ENCODE measurements around the gene PDE9A.

The PDE9A gene

DNA sequence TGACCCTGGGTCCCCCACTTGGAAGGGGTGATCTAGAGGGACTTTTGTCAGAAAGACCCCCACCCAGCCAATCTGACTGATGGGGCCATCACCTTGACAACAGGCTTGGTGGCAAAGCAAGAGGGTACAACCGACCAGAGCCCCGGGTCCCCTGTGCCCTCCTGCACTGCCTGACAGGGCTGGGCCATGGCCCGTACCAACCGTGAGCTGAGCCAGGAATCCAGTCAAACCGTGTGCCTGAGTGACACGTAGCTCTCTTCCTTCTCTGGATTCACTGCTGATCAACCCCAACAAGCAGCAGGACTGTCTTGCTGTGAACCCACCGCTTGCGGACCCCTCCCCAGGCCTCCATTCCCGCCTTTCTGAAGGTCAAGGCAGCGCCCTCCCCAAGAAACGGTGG is 27.0 kb downstream of the PDE9A start:
- Histone ChIP-seq H3K9ac (ENCODE audit: low read depth in 1 of 2, low read length in 2 of 2) (no peak overlapping the region), H3K9me3 (ENCODE audit: control insufficient read depth in 1 of 2, low read length in 2 of 2) (no peaks in the 10 kb centered on the region), H3K27me3 (ENCODE audit: control insufficient read depth in 1 of 2, insufficient read depth in 2 of 2, low read length in 2 of 2) (no peaks in the 10 kb centered on the region), H3K4me3 (ENCODE audit: low read depth in 1 of 2, low read length in 2 of 2) (no peak overlapping the region), H3K36me3 (ENCODE audit: control insufficient read depth in 1 of 2, insufficient read depth in 2 of 2, low read length in 2 of 2) (no peaks in the 10 kb centered on the region), H3K27ac (ENCODE audit: low read depth, low read length) (no peak overlapping the region), H3K4me1 (ENCODE audit: control insufficient read depth in 1 of 2, insufficient read depth in 2 of 2, low read length in 2 of 2) (no peaks in the 10 kb centered on the region)

DNA sequence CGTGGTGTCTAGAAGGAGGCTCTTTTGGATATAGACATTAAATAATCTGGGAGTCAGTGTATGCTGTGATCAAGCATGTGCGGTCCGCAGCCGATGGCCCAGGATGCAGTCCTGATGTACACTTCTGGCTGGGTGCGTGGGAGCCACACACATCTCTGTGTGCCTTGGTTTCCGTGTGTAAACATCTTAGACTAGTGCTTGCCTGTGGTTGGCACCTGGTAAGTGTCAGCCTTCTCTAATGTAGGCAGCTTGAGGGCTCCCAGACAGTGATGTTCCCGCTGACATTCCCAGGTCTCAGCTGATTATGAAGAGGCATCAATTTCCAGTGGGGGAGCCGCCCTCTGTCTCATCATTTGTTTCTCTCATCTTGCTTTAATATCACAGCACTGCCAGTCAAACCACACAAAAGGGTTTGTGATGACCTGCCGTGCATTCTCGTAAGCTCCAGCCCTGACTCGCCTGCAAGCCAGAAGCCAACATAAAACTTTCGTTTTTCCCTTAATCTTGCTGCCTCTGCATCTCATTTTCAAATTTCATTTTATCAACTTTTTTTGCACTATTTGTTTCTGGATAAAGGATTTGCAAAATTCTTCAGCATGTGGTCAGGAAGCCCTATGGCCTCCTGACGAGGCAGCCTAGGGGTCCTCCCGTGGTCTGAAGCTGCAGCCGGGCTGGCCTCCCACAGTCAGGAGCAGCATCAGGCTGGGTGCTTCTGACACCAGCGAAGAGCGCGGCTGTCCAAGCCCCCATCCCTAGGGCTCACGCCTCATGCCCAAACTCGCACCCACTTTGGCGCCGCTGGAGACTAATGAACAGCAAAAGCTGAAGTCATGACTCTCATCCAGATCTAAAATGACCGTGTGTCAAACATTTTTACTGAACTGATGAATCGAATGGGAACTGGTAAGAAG is 28.1 kb downstream of the PDE9A start:
- no peak overlapping the region for H3K9ac ChIP-seq (ENCODE audit: low read depth in 1 of 2, low read length in 2 of 2)
- no peaks in the 10 kb centered on the region for H3K36me3 ChIP-seq (ENCODE audit: control insufficient read depth in 1 of 2, insufficient read depth in 2 of 2, low read length in 2 of 2)
- H3K4me1 ChIP-seq (ENCODE audit: control insufficient read depth in 1 of 2, insufficient read depth in 2 of 2, low read length in 2 of 2), result no peaks in the 10 kb centered on the region
- no peak overlapping the region for H3K27ac ChIP-seq (ENCODE audit: low read depth, low read length)
- no peaks in the 10 kb centered on the region for H3K9me3 ChIP-seq (ENCODE audit: control insufficient read depth in 1 of 2, low read length in 2 of 2)
- no peak overlapping the region for H3K4me3 ChIP-seq (ENCODE audit: low read depth in 1 of 2, low read length in 2 of 2)
- H3K27me3 ChIP-seq (ENCODE audit: control insufficient read depth in 1 of 2, insufficient read depth in 2 of 2, low read length in 2 of 2), result no peaks in the 10 kb centered on the region

DNA sequence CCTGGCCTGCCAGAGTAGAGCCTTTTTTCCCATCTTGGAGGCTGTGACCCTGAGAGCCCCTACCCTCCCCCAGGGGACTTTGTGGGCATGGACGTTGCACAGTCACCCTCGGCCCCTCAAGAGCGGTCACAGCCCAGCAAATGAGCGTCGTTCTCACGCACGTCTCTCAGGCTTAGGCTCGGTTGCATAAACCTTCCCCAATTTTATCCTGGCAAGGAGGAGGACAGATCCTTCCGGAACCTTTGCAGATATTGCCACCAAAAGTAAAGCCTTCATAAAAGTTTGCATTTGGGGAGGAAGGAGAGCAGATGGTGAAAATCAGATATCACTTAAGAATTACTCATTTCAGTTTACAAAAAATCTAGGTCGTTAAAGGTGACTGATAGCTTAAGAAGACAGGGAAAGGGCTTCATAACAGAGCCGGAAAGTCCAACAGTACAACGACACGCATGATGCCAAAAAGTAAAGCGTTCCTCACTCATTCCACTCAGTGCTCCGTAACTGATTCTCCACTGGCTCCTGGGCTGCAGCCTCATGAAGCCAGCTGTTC is 29.3 kb downstream of the PDE9A start:
- no peak overlapping the region for H3K4me3 ChIP-seq (ENCODE audit: low read depth in 1 of 2, low read length in 2 of 2)
- H3K27ac ChIP-seq (ENCODE audit: low read depth, low read length), result no peak overlapping the region
- H3K36me3 ChIP-seq (ENCODE audit: control insufficient read depth in 1 of 2, insufficient read depth in 2 of 2, low read length in 2 of 2), result no peaks in the 10 kb centered on the region
- H3K27me3 ChIP-seq (ENCODE audit: control insufficient read depth in 1 of 2, insufficient read depth in 2 of 2, low read length in 2 of 2), result no peaks in the 10 kb centered on the region
- no peaks in the 10 kb centered on the region for H3K4me1 ChIP-seq (ENCODE audit: control insufficient read depth in 1 of 2, insufficient read depth in 2 of 2, low read length in 2 of 2)
- no peaks in the 10 kb centered on the region for H3K9me3 ChIP-seq (ENCODE audit: control insufficient read depth in 1 of 2, low read length in 2 of 2)
- no peak overlapping the region for H3K9ac ChIP-seq (ENCODE audit: low read depth in 1 of 2, low read length in 2 of 2)

DNA sequence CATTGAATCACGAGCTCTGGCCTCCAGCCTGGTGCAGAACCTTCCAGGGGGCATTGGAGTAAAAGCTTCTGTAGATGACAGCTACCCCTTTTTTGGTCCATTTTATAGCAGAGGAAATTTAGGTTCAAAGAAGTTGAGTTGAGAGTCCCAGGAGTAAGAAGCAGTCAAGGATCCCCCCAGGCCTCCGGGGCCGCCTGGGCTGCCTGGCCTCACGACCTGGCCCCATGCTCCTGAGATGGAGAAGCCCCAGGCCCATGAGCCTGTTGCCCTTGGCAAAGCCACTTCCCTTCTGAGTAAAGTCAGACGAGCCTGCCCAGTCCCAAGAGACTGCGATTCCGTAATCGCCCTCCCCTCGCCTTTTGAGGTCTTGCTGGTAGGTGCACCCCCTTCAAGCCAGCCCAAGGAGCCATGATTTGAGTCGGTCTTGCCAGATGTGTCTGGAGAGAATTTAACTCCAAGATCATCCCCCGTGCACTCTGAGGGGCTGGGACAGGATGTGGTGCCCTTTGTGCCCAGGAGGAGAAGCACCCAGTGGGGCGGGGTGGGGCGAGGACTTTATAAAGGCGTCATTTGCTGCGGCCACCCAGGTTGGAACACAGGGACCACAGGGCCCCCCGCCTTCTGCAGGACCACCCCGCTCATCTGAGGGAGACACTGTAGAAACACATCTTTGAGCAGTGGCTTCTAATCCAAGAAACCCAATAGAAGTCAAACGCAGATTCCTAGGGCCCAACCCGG is 30.1 kb downstream of the PDE9A start:
- Histone ChIP-seq H3K4me1 (ENCODE audit: control insufficient read depth in 1 of 2, insufficient read depth in 2 of 2, low read length in 2 of 2) (no peaks in the 10 kb centered on the region), H3K27ac (ENCODE audit: low read depth, low read length) (no peak overlapping the region), H3K27me3 (ENCODE audit: control insufficient read depth in 1 of 2, insufficient read depth in 2 of 2, low read length in 2 of 2) (no peaks in the 10 kb centered on the region), H3K36me3 (ENCODE audit: control insufficient read depth in 1 of 2, insufficient read depth in 2 of 2, low read length in 2 of 2) (no peaks in the 10 kb centered on the region), H3K9ac (ENCODE audit: low read depth in 1 of 2, low read length in 2 of 2) (no peak overlapping the region), H3K9me3 (ENCODE audit: control insufficient read depth in 1 of 2, low read length in 2 of 2) (no peaks in the 10 kb centered on the region), H3K4me3 (ENCODE audit: low read depth in 1 of 2, low read length in 2 of 2) (no peak overlapping the region)

DNA sequence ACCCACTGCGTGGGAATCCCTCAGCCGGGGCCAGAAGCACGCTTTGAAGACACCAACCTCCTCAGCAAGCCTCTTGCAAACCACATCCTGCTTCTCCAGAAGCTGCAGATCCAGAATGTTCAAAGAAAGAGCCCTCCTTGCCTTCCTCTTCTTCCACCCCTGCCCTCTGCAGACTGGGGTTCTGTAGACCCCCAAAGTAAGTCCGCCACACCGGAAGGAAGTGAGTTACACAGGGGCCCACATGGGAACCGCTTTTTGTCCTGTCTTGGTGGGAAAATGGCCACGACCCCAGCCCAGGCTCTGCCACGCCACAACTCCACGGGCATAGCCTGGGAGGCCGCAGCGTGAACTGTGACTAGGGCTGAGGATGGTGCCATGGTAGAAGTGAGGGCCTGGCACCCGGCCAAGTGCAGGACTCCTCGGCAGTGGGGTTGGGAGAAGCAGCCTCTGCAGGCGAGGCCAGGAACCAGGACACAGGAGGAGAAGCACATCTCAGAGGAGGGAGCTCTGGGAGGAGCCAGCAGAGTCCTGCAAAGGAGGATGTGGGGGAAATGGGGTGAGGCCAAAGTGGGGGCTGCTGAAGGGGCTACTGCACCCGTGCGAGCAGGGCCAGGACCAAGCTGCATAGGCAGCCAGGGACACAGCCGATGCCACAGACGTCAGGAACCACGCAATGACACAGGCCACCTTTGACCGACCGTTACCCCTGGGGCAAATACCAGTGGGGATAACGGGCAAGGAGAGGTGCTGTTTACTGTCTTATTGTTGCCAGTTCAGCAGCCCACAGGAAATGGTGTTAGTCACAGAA is 30.9 kb downstream of the PDE9A start:
- Histone ChIP-seq H3K27me3 (ENCODE audit: control insufficient read depth in 1 of 2, insufficient read depth in 2 of 2, low read length in 2 of 2) (no peaks in the 10 kb centered on the region), H3K27ac (ENCODE audit: low read depth, low read length) (no peak overlapping the region), H3K9ac (ENCODE audit: low read depth in 1 of 2, low read length in 2 of 2) (no peak overlapping the region), H3K4me3 (ENCODE audit: low read depth in 1 of 2, low read length in 2 of 2) (no peak overlapping the region), H3K9me3 (ENCODE audit: control insufficient read depth in 1 of 2, low read length in 2 of 2) (no peaks in the 10 kb centered on the region), H3K4me1 (ENCODE audit: control insufficient read depth in 1 of 2, insufficient read depth in 2 of 2, low read length in 2 of 2) (no peaks in the 10 kb centered on the region), H3K36me3 (ENCODE audit: control insufficient read depth in 1 of 2, insufficient read depth in 2 of 2, low read length in 2 of 2) (no peaks in the 10 kb centered on the region)

DNA sequence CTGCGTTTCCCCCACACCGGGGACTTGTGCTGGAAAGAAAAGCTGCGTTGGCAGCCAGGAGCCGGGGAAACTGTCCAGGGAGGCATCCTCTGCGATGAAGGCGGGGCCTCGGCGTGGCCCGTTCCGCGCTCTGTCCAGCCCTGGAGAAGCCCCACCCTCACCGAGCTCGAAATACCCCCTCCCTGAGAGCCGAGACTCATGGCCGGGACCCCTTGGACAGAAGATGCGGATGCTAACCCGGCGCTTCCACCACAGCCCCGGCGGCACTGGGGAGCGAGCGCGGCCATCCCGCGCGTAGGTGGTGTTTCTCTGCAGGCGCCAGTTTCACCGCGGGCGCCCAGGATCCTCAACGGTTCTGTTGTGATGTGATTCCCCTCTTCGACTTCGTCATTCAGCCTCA is 31.6 kb downstream of the PDE9A start:
- no peaks in the 10 kb centered on the region for H3K4me1 ChIP-seq (ENCODE audit: control insufficient read depth in 1 of 2, insufficient read depth in 2 of 2, low read length in 2 of 2)
- H3K36me3 ChIP-seq (ENCODE audit: control insufficient read depth in 1 of 2, insufficient read depth in 2 of 2, low read length in 2 of 2), result no peaks in the 10 kb centered on the region
- no peak overlapping the region for H3K9ac ChIP-seq (ENCODE audit: low read depth in 1 of 2, low read length in 2 of 2)
- no peaks in the 10 kb centered on the region for H3K9me3 ChIP-seq (ENCODE audit: control insufficient read depth in 1 of 2, low read length in 2 of 2)
- H3K27me3 ChIP-seq (ENCODE audit: control insufficient read depth in 1 of 2, insufficient read depth in 2 of 2, low read length in 2 of 2), result no peaks in the 10 kb centered on the region
- H3K27ac ChIP-seq (ENCODE audit: low read depth, low read length), result no peak overlapping the region
- no peak overlapping the region for H3K4me3 ChIP-seq (ENCODE audit: low read depth in 1 of 2, low read length in 2 of 2)

DNA sequence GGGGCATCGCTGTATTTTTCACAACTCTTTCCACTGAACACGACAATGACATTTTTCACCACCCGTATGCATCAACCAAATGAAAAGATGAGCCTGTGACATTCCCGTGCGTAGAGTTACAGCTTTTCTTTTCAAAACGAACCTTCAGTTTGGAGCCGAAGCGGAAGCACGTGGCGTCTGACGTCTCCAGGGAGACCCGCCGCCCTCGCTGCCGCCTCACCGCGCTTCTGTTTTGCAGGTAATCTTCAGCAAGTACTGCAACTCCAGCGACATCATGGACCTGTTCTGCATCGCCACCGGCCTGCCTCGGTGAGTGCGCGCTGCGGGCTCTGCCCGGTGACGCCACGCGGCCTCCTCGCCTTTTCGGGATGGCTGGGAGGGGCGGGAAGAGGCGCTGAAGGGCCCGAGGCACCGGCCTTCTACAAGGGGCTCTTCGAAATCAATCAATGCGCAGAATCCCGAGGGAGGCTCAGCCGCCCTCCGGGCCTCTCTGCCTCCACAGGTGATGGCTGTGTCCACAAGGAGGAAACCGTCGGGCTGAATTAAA is 32.6 kb downstream of the PDE9A start:
- no peaks in the 10 kb centered on the region for H3K9me3 ChIP-seq (ENCODE audit: control insufficient read depth in 1 of 2, low read length in 2 of 2)
- no peaks in the 10 kb centered on the region for H3K27me3 ChIP-seq (ENCODE audit: control insufficient read depth in 1 of 2, insufficient read depth in 2 of 2, low read length in 2 of 2)
- no peaks in the 10 kb centered on the region for H3K36me3 ChIP-seq (ENCODE audit: control insufficient read depth in 1 of 2, insufficient read depth in 2 of 2, low read length in 2 of 2)
- H3K4me3 ChIP-seq (ENCODE audit: low read depth in 1 of 2, low read length in 2 of 2), result no peak overlapping the region
- no peak overlapping the region for H3K27ac ChIP-seq (ENCODE audit: low read depth, low read length)
- H3K4me1 ChIP-seq (ENCODE audit: control insufficient read depth in 1 of 2, insufficient read depth in 2 of 2, low read length in 2 of 2), result no peaks in the 10 kb centered on the region
- no peak overlapping the region for H3K9ac ChIP-seq (ENCODE audit: low read depth in 1 of 2, low read length in 2 of 2)

DNA sequence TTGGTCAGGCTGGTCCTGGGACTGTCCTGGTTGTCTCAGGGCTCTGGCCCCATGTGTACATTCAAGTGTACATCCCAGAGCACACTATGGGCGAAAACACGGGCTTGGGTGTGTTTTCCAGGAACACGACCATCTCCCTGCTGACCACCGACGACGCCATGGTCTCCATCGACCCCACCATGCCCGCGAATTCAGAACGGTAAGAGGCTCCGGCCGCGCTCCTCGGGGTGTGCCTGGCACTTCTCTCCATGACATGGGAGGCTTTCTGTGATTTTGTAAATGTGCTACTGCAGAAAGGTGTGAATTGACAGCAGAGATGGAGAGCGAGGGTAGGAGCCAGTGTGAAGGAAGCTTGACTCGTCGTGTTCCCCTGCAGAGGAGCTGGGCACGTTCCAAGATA is 34.4 kb downstream of the PDE9A start:
- H3K27ac ChIP-seq (ENCODE audit: low read depth, low read length), result no peak overlapping the region
- no peaks in the 10 kb centered on the region for H3K9me3 ChIP-seq (ENCODE audit: control insufficient read depth in 1 of 2, low read length in 2 of 2)
- H3K36me3 ChIP-seq (ENCODE audit: control insufficient read depth in 1 of 2, insufficient read depth in 2 of 2, low read length in 2 of 2), result no peaks in the 10 kb centered on the region

DNA sequence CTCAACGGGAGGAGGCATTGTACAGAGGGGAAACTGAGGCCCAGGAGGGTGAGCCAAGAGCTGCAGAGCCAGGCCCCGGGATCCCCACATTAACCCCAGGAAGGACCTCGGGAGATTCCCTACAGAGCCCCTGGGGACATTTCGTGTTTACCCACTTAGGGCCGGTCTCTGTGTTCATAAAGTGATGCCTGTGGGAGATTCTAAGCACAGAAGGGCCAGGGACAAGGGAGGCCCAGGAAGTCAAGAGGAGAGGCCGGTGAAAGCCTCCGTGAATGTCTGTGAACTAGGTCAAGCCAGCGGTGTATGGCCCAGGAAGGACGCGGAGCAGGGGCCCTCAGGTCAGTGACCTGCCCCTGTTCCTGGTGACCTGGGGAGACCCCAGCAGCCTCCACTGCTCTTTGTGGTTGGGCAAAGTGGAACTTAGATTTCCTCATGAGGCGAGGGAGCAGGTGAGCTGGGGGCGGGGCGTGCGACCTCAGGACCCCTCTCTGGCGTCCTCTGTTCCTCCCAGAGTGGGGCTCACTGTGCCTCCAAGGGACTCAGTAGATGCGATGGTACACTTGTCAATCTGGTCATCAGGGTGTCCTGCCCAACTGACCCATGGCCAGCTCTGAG is 34.9 kb downstream of the PDE9A start:
- Histone ChIP-seq H3K36me3 (ENCODE audit: control insufficient read depth in 1 of 2, insufficient read depth in 2 of 2, low read length in 2 of 2) (no peaks in the 10 kb centered on the region), H3K4me1 (ENCODE audit: control insufficient read depth in 1 of 2, insufficient read depth in 2 of 2, low read length in 2 of 2) (no peaks in the 10 kb centered on the region), H3K9ac (ENCODE audit: low read depth in 1 of 2, low read length in 2 of 2) (no peak overlapping the region), H3K4me3 (ENCODE audit: low read depth in 1 of 2, low read length in 2 of 2) (no peak overlapping the region), H3K27ac (ENCODE audit: low read depth, low read length) (no peak overlapping the region), H3K27me3 (ENCODE audit: control insufficient read depth in 1 of 2, insufficient read depth in 2 of 2, low read length in 2 of 2) (no peaks in the 10 kb centered on the region), H3K9me3 (ENCODE audit: control insufficient read depth in 1 of 2, low read length in 2 of 2) (no peaks in the 10 kb centered on the region)

More for the DNA sequence above, 34.4 kb downstream of the PDE9A start:
- no peak overlapping the region for H3K4me3 ChIP-seq (ENCODE audit: low read depth in 1 of 2, low read length in 2 of 2)
- no peak overlapping the region for H3K9ac ChIP-seq (ENCODE audit: low read depth in 1 of 2, low read length in 2 of 2)
- H3K4me1 ChIP-seq (ENCODE audit: control insufficient read depth in 1 of 2, insufficient read depth in 2 of 2, low read length in 2 of 2), result no peaks in the 10 kb centered on the region
- H3K27me3 ChIP-seq (ENCODE audit: control insufficient read depth in 1 of 2, insufficient read depth in 2 of 2, low read length in 2 of 2), result no peaks in the 10 kb centered on the region
